MCF 10A (cell line): ENCODE data around the gene TTC9B. TPM values are rescaled to one million over a fixed set of nuclear protein-coding genes. Genes with fewer than 3 reads are reported as not detected.

ENCODE experiments used
- total RNA-seq: library from RNA; stranded (reverse); gene quantifications from 2 replicates; pipeline ENCODE4 v1.2.3, GENCODE V29; 2022

TTC9B gene
- total RNA-seq, 1 experiment from 2014 or later = not detected

Other genes starting within 250 kb of the TTC9B start
- 105 and 108 TPM in 2 replicates for gene PSMC4, start 247.2 kb downstream of the TTC9B start, total RNA-seq
- gene ZNF546, start 221.3 kb downstream of the TTC9B start, total RNA-seq = 5.2 and 6.3 TPM in 2 replicates
- gene ZNF780B, start 162.2 kb downstream of the TTC9B start, total RNA-seq = 10.2 and 12.8 TPM in 2 replicates
- gene ZNF780A, start 127.4 kb downstream of the TTC9B start, total RNA-seq = 9.7 and 14.0 TPM in 2 replicates
- gene MAP3K10, start 27.0 kb downstream of the TTC9B start, total RNA-seq = 17.1 and 23.2 TPM in 2 replicates
- gene CCNP, start 8.3 kb upstream of the TTC9B start, total RNA-seq = 2.1 and 2.2 TPM in 2 replicates
- 108 and 111 TPM in 2 replicates for gene AKT2, start 67.0 kb upstream of the TTC9B start, total RNA-seq
- 14.9 and 16.1 TPM in 2 replicates for gene C19orf47, start 130.0 kb upstream of the TTC9B start, total RNA-seq
- 98.9 and 130 TPM in 2 replicates for gene PLD3, start 130.3 kb upstream of the TTC9B start, total RNA-seq
- gene HIPK4, start 171.8 kb upstream of the TTC9B start, total RNA-seq = not detected in 2 replicates
- 2.1 and 2.4 TPM in 2 replicates for gene PRX, start 195.0 kb upstream of the TTC9B start, total RNA-seq
- 16.2 and 17.9 TPM in 2 replicates for gene SERTAD1, start 207.6 kb upstream of the TTC9B start, total RNA-seq
- 23.3 and 29.4 TPM in 2 replicates for gene SERTAD3, start 226.0 kb upstream of the TTC9B start, total RNA-seq
- 44.0 and 68.7 TPM in 2 replicates for gene BLVRB, start 247.4 kb upstream of the TTC9B start, total RNA-seq
- 0.63 and 1.1 TPM in 2 replicates for gene SPTBN4, start 248.6 kb upstream of the TTC9B start, total RNA-seq